Breast epithelium (tissue), 3 donors: ENCODE data around the gene GPR87.

Source experiments
- CTCF ChIP-seq, 3 donors: fragments of 450-650 bp; IDR thresholded peaks; one replicate each; pipeline ENCODE4 v1.5.1; 2016 to 2017; ENCODE audit warnings: antibody characterized with exemption in 3 of 3, mild to moderate bottlenecking in 3 of 3, moderate library complexity in 3 of 3
- POLR2A ChIP-seq: fragments of 450-650 bp; IDR thresholded peaks from one replicate; pipeline ENCODE4 v1.6.1; 2016; ENCODE audit warnings: antibody characterized with exemption, mild to moderate bottlenecking, moderate library complexity
- POLR2AphosphoS5 ChIP-seq, 3 donors: sonication (generic); formaldehyde crosslinking; IDR thresholded peaks; one replicate each; pipeline ENCODE4 v1.6.1; 2017; ENCODE audit warnings: antibody characterized with exemption in 3 of 3

- TF ChIP-seq CTCF (IDR thresholded peaks at IDR 0.05) (no peak), POLR2A (no peak), POLR2AphosphoS5 (IDR thresholded peaks at IDR 0.05) (no peak)
Measured at GRCh38 chr3:151345859-151346258, 29.2 kb upstream of the GPR87 start.
